Psoas muscle (tissue), 8 donors: ENCODE results near the gene RASA2. TPM values are rescaled to one million over a fixed set of nuclear protein-coding genes. Genes with fewer than 3 reads are reported as not detected.

ENCODE experiments used
- ATAC-seq, 4 donors: fragments of 200-7000 bp; cut with Tn5 transposase; one replicate each; pipeline ENCODE4 v1.9.1; 2020; ENCODE audit warnings: moderate library complexity in 3 of 4, mild to moderate bottlenecking in 2 of 4
- DNase-seq, 2 donors: peaks; one replicate each; pipeline ENCODE4 v3.0.0-alpha.2; 2020
- H3K27ac ChIP-seq: fragments of 200-600 bp; one replicate; pipeline ENCODE4 v1.8.0; 2022
- H3K27me3 ChIP-seq, 3 donors: fragments of 200-600 bp in 1 of 3; one replicate each; pipeline versions ENCODE4 v1.6.1 to v1.8.0; 2013 to 2022; ENCODE audit warnings: low read length in 2 of 3, mild to moderate bottlenecking in 2 of 3, moderate library complexity in 1 of 3; ENCODE audit not compliant: insufficient read depth in 3 of 3
- H3K36me3 ChIP-seq, 2 donors: fragments of 200-600 bp in 1 of 2; one replicate each; pipeline versions ENCODE4 v1.6.1 to v1.8.0; 2013 to 2022; ENCODE audit warnings: low read depth in 1 of 2, mild to moderate bottlenecking in 1 of 2, moderate library complexity in 1 of 2; ENCODE audit not compliant: insufficient read depth in 1 of 2
- H3K4me1 ChIP-seq: fragments of 200-600 bp; one replicate; pipeline ENCODE4 v1.8.0; 2022
- H3K4me3 ChIP-seq: fragments of 200-600 bp; one replicate; pipeline ENCODE4 v1.8.0; 2022; ENCODE audit warnings: mild to moderate bottlenecking
- H3K9me3 ChIP-seq: fragments of 200-600 bp; one replicate; pipeline ENCODE4 v1.8.0; 2022
- CTCF ChIP-seq: fragments of 200-600 bp; IDR thresholded peaks from one replicate; pipeline ENCODE4 v1.8.0; 2022; ENCODE audit warnings: antibody characterized with exemption
- WGBS, 3 donors: extraction: QIAGEN DNeasy Blood & Tissue Kit; methylation state at CpG; one replicate each; pipeline versions ENCODE4 v1.1.6 to v1.1.7; 2013; 5-methylcytosine and 5-hydroxymethylcytosine counted together
- intact Hi-C, 2 donors: fragments of 100-400 bp; cut with DNase I; formaldehyde crosslinking; loops; one replicate each; pipeline versions ENCODE4 v1.11.0 to v1.14.2; 2022
- polyA plus RNA-seq, 3 donors: library from polyadenylated mRNA; stranded (reverse); fragments of 200-250 nt; gene quantifications; one replicate each; pipeline ENCODE4 v1.2.3, GENCODE V29; 2013
- total RNA-seq, 4 donors: library from RNA; stranded (reverse); fragmentation: NEBNext Ultra II Directional in 2 of 4; extraction: Animal tissue kit (Norgen Biotek cat#: 25700) in 2 of 4; gene quantifications; one replicate each; pipeline versions ENCODE4 v1.2.1 to v1.2.4, GENCODE V29; 2021 to 2023
- donor health status: healthy with polysubstance abuse.
- donor health status: DM: no; HTN: no; CAD: no; lungs with moderate emphysema.
- donor health status: Bipolar disorder and iron deficiency.
- donor health status: healthy.
- donor health status: DM: yes; HTN: yes; CAD: no.
- donor health status: DM: no; HTN: no; CAD: no.
- donor health status: DM: no; HTN: no; CAD: no.
- donor health status: DM: yes; HTN: yes; CAD: no.

RASA2 gene
- total and polyA plus RNA-seq, 7 donors, result 1.3 to 4.0 (median 2.3) TPM

GRCh38 chr3:141661229-141662196, 174.7 kb downstream of the RASA2 start:
- no peak for DNase-seq
- H3K27me3 ChIP-seq, result peaks cover 0 to 28% (median 9%) of the 10 kb centered on the region in 3 donors
- 84 to 89% (median 88%) methylated on average over 11 of the region's 11 CpGs for WGBS, 3 donors
- H3K27ac ChIP-seq, result no peak overlapping the region
- no peak overlapping the region for H3K4me3 ChIP-seq
- ATAC-seq, result no peak
- H3K36me3 ChIP-seq, result no peaks in the 10 kb centered on the region
- no peaks in the 10 kb centered on the region for H3K4me1 ChIP-seq
- no peaks in the 10 kb centered on the region for H3K9me3 ChIP-seq
- no peak for TF ChIP-seq CTCF
- intact Hi-C loops, result no loop called here

- Histone ChIP-seq H3K36me3 (no peaks in the 10 kb centered on the region), H3K27ac (no peak overlapping the region), H3K4me1 (no peaks in the 10 kb centered on the region), H3K27me3 (peaks cover 0 to 8% (median 0%) of the 10 kb centered on the region in 3 donors), H3K4me3 (no peak overlapping the region), H3K9me3 (no peaks in the 10 kb centered on the region)
- no peak for TF ChIP-seq CTCF
- intact Hi-C loops, result no loop called here
- 36 to 42% (median 42%) methylated on average over 8 of the region's 8 CpGs for WGBS, 3 donors
- DNase-seq (no peak), ATAC-seq (no peak)
Measured at GRCh38 chr3:141663993-141664392, 177.2 kb downstream of the RASA2 start.

Other genes starting within 250 kb of the RASA2 start
- gene ZBTB38, start 118.5 kb upstream of the RASA2 start, total RNA-seq, result 100 to 1,000 TPM in 1 of 4 donors, 10 to 100 TPM in 3; 56.7 to 212 (median 87.0) TPM
- 10 to 100 TPM; 24.2 to 61.7 (median 48.7) TPM for gene ZBTB38, start 118.5 kb upstream of the RASA2 start, polyA plus RNA-seq